WERI-Rb-1 (cell line): ENCODE measurements around the gene RSU1.

Source experiments
- DNase-seq: peaks from one replicate; pipeline ENCODE4 v3.0.0-alpha.2; 2020
- H3K27ac ChIP-seq: fragments of 250-450 bp; sonication (Bioruptor Pico); 2 replicates; pipeline ENCODE4 v1.5.1; 2020; ENCODE audit warnings: mild to moderate bottlenecking, moderate library complexity
- H3K27me3 ChIP-seq: fragments of 250-450 bp; sonication (Bioruptor Pico); 2 replicates; pipeline ENCODE4 v1.5.1; 2021; ENCODE audit warnings: mild to moderate bottlenecking, low read depth, moderate library complexity; ENCODE audit not compliant: insufficient read depth, severe bottlenecking
- H3K36me3 ChIP-seq: fragments of 250-450 bp; sonication (Bioruptor Pico); 2 replicates; pipeline ENCODE4 v1.5.1; 2020; ENCODE audit warnings: mild to moderate bottlenecking, moderate library complexity
- H3K4me3 ChIP-seq: 2 replicates; pipeline ENCODE4 v1.5.1; 2011; ENCODE audit warnings: low read depth, mild to moderate bottlenecking, control low read depth, low read length
- H3K9me3 ChIP-seq: fragments of 250-450 bp; sonication (Bioruptor Pico); 2 replicates; pipeline ENCODE4 v1.5.1; 2021; ENCODE audit warnings: mild to moderate bottlenecking, moderate library complexity; ENCODE audit not compliant: severe bottlenecking
- CTCF ChIP-seq: IDR thresholded peaks from 2 replicates; pipeline ENCODE4 v1.5.1; 2011; ENCODE audit warnings: low read depth, mild to moderate bottlenecking, control low read depth, inconsistent platforms, low read length

RSU1 gene

GRCh38 chr10:16639471-16639870 is 177.8 kb downstream of the RSU1 start:
- no peak for DNase-seq
- Histone ChIP-seq H3K36me3 (no peaks in the 10 kb centered on the region), H3K27ac (no peak overlapping the region), H3K27me3 (no peaks in the 10 kb centered on the region), H3K4me3 (no peak overlapping the region), H3K9me3 (no peaks in the 10 kb centered on the region)
- TF ChIP-seq CTCF = no peak

- no peak overlapping the region for H3K27ac ChIP-seq
- no peaks in the 10 kb centered on the region for H3K27me3 ChIP-seq
- H3K36me3 ChIP-seq = no peaks in the 10 kb centered on the region
- no peak overlapping the region for H3K4me3 ChIP-seq
- no peak for TF ChIP-seq CTCF
- H3K9me3 ChIP-seq = no peaks in the 10 kb centered on the region
- no peak for DNase-seq
Observed at GRCh38 chr10:16632996-16633395, 184.2 kb downstream of the RSU1 start.

GRCh38 chr10:16626697-16627096 is 190.5 kb downstream of the RSU1 start:
- DNase-seq = no peak
- H3K27me3 ChIP-seq = no peaks in the 10 kb centered on the region
- H3K4me3 ChIP-seq = no peak overlapping the region
- no peaks in the 10 kb centered on the region for H3K36me3 ChIP-seq
- H3K9me3 ChIP-seq = no peaks in the 10 kb centered on the region
- TF ChIP-seq CTCF = no peak
- H3K27ac ChIP-seq = no peak overlapping the region

- no peak for TF ChIP-seq CTCF
Observed at GRCh38 chr10:16612981-16613355, 204.3 kb downstream of the RSU1 start.

GRCh38 chr10:16612115-16612980 is 204.9 kb downstream of the RSU1 start:
- no peak for DNase-seq
- TF ChIP-seq CTCF = no peak

More at GRCh38 chr10:16612981-16613355, 204.3 kb downstream of the RSU1 start:
- DNase-seq = no peak
- no peaks in the 10 kb centered on the region for H3K27me3 ChIP-seq
- no peaks in the 10 kb centered on the region for H3K9me3 ChIP-seq
- no peaks in the 10 kb centered on the region for H3K36me3 ChIP-seq
- no peak overlapping the region for H3K4me3 ChIP-seq
- no peak overlapping the region for H3K27ac ChIP-seq

GRCh38 chr10:16611037-16611436 is 206.2 kb downstream of the RSU1 start:
- Histone ChIP-seq H3K27ac (no peak overlapping the region), H3K36me3 (no peaks in the 10 kb centered on the region), H3K9me3 (no peaks in the 10 kb centered on the region), H3K27me3 (no peaks in the 10 kb centered on the region), H3K4me3 (no peak overlapping the region)
- DNase-seq = no peak
- TF ChIP-seq CTCF = no peak

More at GRCh38 chr10:16612115-16612980, 204.9 kb downstream of the RSU1 start:
- H3K9me3 ChIP-seq = no peaks in the 10 kb centered on the region
- no peak overlapping the region for H3K4me3 ChIP-seq
- H3K27ac ChIP-seq = no peak overlapping the region
- no peaks in the 10 kb centered on the region for H3K36me3 ChIP-seq
- H3K27me3 ChIP-seq = no peaks in the 10 kb centered on the region
